Mucosa of descending colon (tissue), 3 donors: ENCODE results near the gene RTEL1. TPM values are rescaled to one million over a fixed set of nuclear protein-coding genes. Genes with fewer than 3 reads are reported as not detected.
A peak's percentile ranks its signal among the peaks of the same experiment; 100 is the strongest.

Source experiments
- ATAC-seq: fragments of 200-7000 bp; cut with Tn5 transposase; one replicate; pipeline ENCODE4 v1.9.1; 2020; ENCODE audit warnings: mild to moderate bottlenecking, moderate library complexity
- DNase-seq, 3 donors: peaks; one replicate each; pipeline ENCODE4 v3.0.0-alpha.2; 2020
- H3K36me3 ChIP-seq: fragments of 200-600 bp; one replicate; pipeline ENCODE4 v1.8.0; 2021; ENCODE audit warnings: low read depth, mild to moderate bottlenecking
- H3K4me1 ChIP-seq: fragments of 200-600 bp; one replicate; pipeline ENCODE4 v1.8.0; 2021; ENCODE audit warnings: low read depth, mild to moderate bottlenecking
- H3K4me3 ChIP-seq: fragments of 200-600 bp; one replicate; pipeline ENCODE4 v1.8.0; 2021; ENCODE audit warnings: mild to moderate bottlenecking
- H3K9me3 ChIP-seq: fragments of 200-600 bp; one replicate; pipeline ENCODE4 v1.8.0; 2021; ENCODE audit warnings: mild to moderate bottlenecking
- CTCF ChIP-seq: fragments of 200-600 bp; IDR thresholded peaks from one replicate; pipeline ENCODE4 v1.8.0; 2022; ENCODE audit warnings: antibody characterized with exemption, mild to moderate bottlenecking
- intact Hi-C, 2 donors: fragments of 100-400 bp; cut with DNase I in 1 of 2; cut with micrococcal nuclease in 1 of 2; formaldehyde crosslinking; loops; one replicate each; pipeline versions ENCODE4 v1.11.0 to v1.11.1; 2022; cut with DNase I, micrococcal nuclease
- total RNA-seq, 3 donors: library from RNA; stranded (reverse); fragmentation: NEBNext Ultra II Directional in 2 of 3; extraction: Animal tissue kit (Norgen Biotek cat#: 25700) in 2 of 3; gene quantifications; one replicate each; pipeline versions ENCODE4 v1.2.1 to v1.2.4, GENCODE V29; 2021 to 2023
- donor health status: DM: no; HTN: no; CAD: no; lungs with moderate emphysema.
- donor health status: DM: no; HTN: no; CAD: no.
- donor health status: DM: no; HTN: yes; CAD: no.

Gene RTEL1
- total RNA-seq, 3 donors from 2014 or later, result 23.5 to 42.8 (median 34.2) TPM

- DNase-seq (peak in 2 of 3 donors; percentile 39 to 65), ATAC-seq (peak; percentile 26)
These were observed 38.7 kb downstream of the RTEL1 start, which contains the start of gene TNFRSF6B for GRCh38 chr20:63696628-63697356. Gene TNFRSF6B (plus strand): TSS chr20:63696652. CDS start chr20:63696768, 116 bp downstream.

GRCh38 chr20:63697357-63697867, 39.3 kb downstream of the RTEL1 start:
- TF ChIP-seq CTCF, result no peak
- intact Hi-C loops, result no loop called here
- no peaks in the 10 kb centered on the region for H3K9me3 ChIP-seq
- no peak overlapping the region for H3K4me3 ChIP-seq
- no peaks in the 10 kb centered on the region for H3K36me3 ChIP-seq
- peaks cover 36% of the 10 kb centered on the region for H3K4me1 ChIP-seq
- ATAC-seq (peak; percentile 0), DNase-seq (peak in 2 of 3 donors; percentile 30 to 58)

More at GRCh38 chr20:63696628-63697356, 38.7 kb downstream of the RTEL1 start, which contains the start of gene TNFRSF6B:
- Histone ChIP-seq H3K4me1 (peaks cover 41% of the 10 kb centered on the region), H3K36me3 (no peaks in the 10 kb centered on the region), H3K9me3 (no peaks in the 10 kb centered on the region), H3K4me3 (no peak within 1 kb of the TSS)
- TF ChIP-seq CTCF, result no peak
- intact Hi-C loops, result no loop called here

GRCh38 chr20:63697868-63698545, 39.9 kb downstream of the RTEL1 start:
- Histone ChIP-seq H3K4me1 (peaks cover 35% of the 10 kb centered on the region), H3K9me3 (no peaks in the 10 kb centered on the region), H3K4me3 (no peak overlapping the region), H3K36me3 (no peaks in the 10 kb centered on the region)
- DNase-seq, result peak in 1 of 3 donors; percentile 30
- no peak for TF ChIP-seq CTCF
- intact Hi-C loops, result no loop called here
- ATAC-seq, result no peak

- peaks cover 35% of the 10 kb centered on the region for H3K4me1 ChIP-seq
- DNase-seq, result peak in 2 of 3 donors; percentile 46 to 77
- intact Hi-C loops, result no loop called here
- H3K4me3 ChIP-seq, result no peak overlapping the region
- H3K9me3 ChIP-seq, result no peaks in the 10 kb centered on the region
- TF ChIP-seq CTCF, result no peak
- H3K36me3 ChIP-seq, result no peaks in the 10 kb centered on the region
- peak; percentile 1 for ATAC-seq
These were observed 40.8 kb downstream of the RTEL1 start for GRCh38 chr20:63698739-63699465.

GRCh38 chr20:63699466-63700198, 41.5 kb downstream of the RTEL1 start:
- intact Hi-C loops, result no loop called here
- DNase-seq (peak in 1 of 3 donors; percentile 56), ATAC-seq (no peak)
- no peaks in the 10 kb centered on the region for H3K9me3 ChIP-seq
- H3K4me3 ChIP-seq, result no peak overlapping the region
- TF ChIP-seq CTCF, result no peak
- no peaks in the 10 kb centered on the region for H3K36me3 ChIP-seq
- H3K4me1 ChIP-seq, result peaks cover 35% of the 10 kb centered on the region
